Hematopoietic multipotent progenitor cell treated with erythropoietin and hydrocortisone succinate and interleukin-3 and kit ligand, for 4 days (in vitro differentiated cells): ENCODE results near the gene ZNF106.

Experiments
- DNase-seq: peaks from one replicate; pipeline ENCODE4 v3.0.0-alpha.2; 2015

Gene ZNF106

GRCh38 chr15:42364529-42364928 lies 126.4 kb downstream of the ZNF106 start:
- no peak for DNase-seq

- DNase-seq, result no peak
These were observed 127.0 kb downstream of the ZNF106 start for GRCh38 chr15:42363942-42364341.

DNA sequence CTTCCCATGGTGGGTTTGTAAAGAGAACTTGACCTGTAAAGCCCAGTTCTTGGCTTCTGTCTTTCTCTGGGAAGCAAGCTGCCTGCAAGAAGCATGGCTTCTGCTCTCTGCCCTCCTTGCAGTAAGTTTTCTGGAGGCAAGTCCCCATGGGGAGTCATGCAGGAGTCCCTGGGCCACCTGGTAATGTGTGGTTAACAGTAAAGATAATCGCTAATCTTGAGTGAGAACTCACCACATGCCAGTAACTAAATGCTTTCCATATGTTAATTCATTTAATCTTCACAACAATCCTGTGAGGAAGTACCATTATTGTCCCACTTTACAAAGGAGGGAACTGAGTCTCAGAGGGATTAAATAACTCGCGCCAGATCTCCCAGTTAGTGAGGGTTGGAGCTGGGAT lies 127.5 kb downstream of the ZNF106 start:
- DNase-seq, result no peak
